IPS DF 4.7 (cell line): ENCODE measurements around the gene ARL6IP5.

Source experiments
- DNase-seq: peaks from one replicate; pipeline ENCODE4 v3.0.0-alpha.2; 2013; ENCODE audit warnings: low spot score; ENCODE audit errors: extremely low read depth

The ARL6IP5 gene, protein sequence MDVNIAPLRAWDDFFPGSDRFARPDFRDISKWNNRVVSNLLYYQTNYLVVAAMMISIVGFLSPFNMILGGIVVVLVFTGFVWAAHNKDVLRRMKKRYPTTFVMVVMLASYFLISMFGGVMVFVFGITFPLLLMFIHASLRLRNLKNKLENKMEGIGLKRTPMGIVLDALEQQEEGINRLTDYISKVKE

DNA sequence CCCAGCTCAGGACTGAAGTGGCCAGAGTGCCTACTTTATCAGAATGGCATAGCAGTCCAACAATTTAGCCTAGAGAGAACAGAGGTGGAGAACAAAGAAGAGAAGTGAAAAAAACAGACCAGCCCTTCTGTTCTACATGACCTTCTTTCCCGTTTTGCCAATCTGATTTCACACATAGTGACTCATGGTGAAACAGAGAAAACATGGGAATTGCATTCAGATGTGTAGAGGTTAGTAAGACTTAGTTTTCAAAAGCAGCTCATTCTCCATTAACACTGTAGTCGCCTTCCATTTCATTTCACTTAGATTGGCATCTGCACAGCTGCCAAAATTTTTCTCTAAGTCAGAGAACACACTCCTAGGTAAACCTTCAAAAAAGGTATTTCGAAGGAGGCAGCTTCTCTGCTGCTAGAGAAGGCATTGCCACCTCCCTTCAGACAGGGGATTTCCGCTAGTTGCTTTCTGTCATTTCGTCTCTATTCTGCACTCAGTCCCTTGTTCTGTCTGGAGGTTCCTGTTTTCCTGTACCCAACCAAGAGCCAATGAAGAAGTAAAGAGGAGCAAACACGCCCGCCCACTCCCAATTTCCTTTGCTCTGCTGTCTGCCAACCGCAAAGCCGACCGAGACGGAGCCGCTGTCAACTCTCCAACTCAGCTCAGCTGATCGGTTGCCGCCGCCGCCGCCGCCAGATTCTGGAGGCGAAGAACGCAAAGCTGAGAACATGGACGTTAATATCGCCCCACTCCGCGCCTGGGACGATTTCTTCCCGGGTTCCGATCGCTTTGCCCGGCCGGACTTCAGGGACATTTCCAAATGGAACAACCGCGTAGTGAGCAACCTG is at the start of gene ARL6IP5:
TSS of gene ARL6IP5 (plus strand) at position 612 of the 842 bp plus-strand sequence. CDS start at position 723, 111 bp downstream.
- peak; percentile 60 for DNase-seq

DNA sequence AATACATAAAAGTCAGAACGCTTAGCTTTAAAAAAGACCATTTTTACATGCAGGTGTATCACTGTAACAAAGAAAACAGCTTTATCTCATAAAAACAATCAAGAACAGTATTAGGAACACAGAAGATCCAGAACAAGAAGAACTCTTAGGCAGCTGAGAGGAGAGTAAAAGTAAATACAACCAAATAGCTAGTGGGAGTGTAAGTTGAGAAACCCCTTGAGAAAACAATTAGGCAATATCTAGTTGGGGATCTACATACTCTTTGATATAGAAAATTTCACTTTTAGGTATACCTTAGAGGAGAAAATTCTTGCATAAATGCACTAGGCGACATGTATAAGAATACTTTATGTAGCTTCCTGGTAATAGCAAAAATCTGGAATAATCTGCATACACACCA is 40.1 kb upstream of the ARL6IP5 start:
- DNase-seq: no peak

DNA sequence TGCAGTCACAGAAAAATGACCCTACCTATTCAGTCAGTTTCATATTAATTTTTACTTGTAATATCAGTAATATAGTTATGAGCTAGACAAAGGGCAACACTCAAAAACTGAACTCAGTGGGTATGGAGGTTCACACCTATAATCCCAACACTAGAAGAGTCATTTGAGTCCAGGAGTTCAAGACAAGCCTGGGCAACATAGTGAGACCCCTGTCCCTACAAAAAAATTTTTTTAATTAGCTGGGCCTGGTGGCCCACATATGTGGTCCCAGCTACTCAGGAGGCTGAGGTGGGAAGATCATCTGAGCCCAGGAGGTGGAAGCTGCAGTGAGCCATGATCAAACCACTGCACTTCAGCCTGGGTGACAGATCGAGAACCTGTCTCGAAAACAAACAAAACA is 35.7 kb upstream of the ARL6IP5 start:
- DNase-seq: no peak

DNA sequence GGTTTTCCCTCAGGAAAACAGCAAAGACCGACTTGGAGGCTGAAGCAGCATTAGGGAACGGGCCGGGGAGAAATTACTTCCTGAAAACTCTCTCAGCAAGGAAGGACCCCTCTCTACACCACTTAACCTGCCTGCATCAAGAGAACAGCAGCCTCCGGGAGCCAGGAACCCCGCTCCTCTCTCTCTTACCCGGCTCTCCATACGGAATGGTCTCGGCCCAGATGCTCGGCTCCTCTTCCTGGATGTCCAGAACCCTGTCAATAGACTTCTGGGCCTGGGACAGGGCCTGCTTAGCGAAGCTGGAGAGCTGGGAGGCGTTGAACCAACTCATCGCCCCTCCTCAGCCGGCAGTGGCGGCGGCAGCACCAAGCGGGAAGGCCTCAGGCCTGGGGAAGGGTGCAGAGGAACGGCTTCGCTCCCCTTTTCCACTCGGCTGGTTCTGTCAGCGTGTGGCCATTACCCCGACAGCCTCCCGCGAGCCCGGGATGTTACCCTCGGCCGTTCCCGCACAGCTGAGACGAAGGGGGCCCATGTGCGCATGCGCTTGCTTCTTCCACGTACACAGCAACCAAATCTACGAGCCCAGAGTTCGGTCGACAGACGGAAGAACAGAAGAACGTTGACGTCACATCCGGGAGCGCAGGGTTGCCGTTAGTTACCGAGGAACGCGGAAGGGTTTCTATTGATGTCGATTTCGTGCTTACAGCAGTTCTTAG is 32.8 kb upstream of the ARL6IP5 start, which contains the start of gene TMF1:
TSS of gene TMF1 (minus strand) at position 578 of the 716 bp plus-strand sequence. CDS start at position 331, 247 bp downstream.
- DNase-seq: peak; percentile 99

DNA sequence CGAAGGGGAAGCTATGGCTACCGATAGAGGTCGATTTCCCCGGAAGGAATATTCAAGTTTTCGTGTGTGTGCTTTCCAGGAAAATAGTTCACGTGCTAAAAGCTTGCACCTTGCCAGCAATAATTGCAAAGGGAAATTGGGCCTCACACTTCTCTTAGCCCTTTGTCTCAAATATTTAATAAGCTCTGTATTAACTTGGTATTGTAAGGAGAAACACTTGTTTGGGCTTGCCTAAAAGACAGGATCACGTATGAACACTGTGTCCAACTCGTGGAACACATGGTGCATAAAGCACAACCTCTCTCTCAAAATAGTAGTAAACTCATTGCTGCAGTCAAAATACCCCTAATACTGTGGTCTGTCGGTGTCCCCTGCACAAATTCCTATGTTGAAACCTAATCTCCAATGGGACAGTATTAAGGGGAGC is 32.3 kb upstream of the ARL6IP5 start:
- no peak for DNase-seq

DNA sequence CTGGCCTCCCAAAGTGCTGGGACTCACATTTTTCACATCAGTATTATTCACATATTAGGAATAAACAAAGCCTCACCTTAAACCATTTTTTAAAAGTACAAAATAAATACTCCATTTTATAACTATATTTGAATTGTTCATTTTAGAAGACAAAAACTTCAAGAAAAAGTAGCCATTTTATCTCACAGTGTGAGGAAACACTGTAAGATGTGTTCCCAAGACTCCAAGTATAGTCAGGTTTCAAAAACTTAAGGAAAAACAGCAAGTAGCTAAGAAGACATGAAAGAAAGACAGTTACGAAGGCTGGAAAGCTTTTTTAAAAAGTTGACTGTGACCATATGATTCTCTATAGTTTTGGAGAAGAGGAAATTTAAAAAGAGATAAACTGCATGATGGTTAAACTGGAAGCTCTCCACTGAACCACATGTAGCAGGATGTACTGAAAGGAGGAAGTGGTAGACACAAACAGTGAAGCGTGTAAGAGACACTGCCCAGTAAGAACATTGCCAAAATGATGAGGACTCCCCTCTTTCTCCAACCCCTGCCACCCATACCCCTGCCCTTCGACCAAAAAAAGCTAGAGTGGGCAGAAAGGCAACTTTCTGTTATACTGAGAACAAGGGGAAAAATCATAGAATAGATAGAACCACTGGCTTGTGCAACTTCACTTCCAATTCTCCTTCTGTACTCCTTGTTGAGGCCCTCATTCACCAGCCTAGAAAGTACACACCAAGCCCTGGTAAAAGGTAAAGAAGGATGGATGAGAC is 26.4 kb upstream of the ARL6IP5 start:
- no peak for DNase-seq

DNA sequence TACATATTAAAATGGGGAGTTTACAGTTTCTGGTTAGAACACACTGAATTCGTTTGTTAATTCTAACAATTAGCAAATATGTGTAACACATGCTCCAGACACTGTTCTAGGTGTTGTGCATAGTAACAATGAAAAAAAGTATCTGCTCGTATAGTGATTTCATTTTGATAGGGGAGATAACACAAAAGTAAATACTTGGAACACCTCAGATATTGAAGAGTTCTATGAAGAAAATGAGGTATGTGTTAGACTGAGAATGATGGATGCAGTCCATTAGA is 25.9 kb upstream of the ARL6IP5 start:
- no peak for DNase-seq

DNA sequence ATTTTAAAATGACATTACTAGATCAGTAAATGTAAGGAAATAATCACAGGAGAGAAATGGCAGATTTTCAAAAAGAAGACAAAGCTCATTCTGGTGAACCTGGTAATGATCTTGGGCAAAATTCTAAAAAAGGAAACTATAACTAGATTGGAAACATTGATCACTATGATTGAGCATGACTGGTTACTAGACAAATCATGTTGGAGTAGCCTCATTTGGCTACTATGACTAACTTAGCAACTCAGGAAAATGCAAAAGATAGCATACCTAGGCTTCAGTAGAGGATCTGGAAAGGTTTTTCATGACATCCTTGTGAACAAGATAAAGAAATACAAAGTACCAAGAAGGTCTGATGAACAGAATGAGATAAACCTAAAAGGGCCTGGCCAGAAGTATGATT is 25.0 kb upstream of the ARL6IP5 start:
- DNase-seq: no peak

DNA sequence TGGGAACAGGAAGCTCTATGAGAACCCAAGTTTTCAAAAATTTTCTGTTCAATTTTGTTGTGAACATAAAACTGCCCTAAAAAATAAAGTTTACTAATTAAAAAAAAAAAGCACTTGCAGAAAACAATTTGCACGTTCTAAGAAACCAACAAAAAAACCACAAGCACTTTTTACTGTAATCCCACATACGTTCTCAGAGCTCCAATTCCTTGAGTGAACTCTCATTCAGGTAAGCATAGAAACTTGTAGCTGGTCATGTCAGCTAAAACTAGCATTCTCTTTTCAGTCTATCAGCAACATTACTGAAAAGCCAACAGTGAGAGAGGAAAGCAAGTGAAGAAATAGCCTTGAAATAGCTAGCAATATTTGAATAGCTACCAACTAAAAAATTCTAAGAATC is 21.1 kb upstream of the ARL6IP5 start:
- DNase-seq: no peak

DNA sequence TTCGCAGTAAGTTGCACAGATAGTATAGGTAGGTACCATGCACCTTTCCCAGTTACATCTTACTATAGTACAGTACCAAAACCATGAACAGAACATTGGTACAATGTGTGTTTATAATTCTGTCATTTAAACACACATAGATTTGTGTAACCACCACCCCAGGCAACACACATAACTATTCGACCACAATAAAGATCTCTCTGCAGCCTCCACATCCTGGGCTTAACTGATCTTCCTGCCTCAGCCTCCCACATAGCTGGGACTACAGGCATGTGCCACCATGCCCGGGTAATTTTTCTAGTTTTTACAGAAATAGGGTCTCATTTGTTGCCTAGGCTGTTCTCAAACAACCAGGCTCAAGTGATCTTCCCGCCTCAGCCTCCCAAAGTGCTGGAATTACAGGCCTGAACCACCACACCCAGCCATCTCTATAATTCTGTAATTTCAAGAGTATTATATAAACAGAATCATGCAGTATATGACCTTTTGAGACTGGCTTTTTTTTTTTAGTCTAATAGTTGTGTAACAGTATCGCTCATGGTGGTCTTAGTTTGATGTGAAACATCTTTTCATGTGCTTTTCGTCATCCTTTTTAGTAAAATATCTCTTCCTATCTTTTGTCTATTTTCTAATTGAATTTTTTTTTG is 19.3 kb upstream of the ARL6IP5 start:
- no peak for DNase-seq

DNA sequence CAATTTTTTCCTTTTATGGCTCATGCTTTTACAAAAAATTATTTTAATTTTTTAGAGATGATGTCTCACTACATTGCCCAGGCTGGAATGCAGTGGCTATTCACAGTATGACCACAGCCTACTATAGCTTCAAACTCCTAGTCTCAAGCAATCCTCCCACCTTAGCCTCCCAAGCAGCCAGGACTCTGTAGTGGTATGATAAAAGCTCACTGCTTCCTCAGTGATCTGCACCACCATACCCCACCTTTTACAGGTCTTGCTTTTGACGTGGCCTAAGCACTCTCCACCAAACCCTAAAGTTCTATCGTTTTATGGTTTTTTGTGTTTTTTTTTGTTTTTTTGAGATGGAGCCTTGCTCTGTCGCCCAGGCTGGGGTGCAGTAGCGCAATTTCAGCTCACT is 18.6 kb upstream of the ARL6IP5 start:
- no peak for DNase-seq

DNA sequence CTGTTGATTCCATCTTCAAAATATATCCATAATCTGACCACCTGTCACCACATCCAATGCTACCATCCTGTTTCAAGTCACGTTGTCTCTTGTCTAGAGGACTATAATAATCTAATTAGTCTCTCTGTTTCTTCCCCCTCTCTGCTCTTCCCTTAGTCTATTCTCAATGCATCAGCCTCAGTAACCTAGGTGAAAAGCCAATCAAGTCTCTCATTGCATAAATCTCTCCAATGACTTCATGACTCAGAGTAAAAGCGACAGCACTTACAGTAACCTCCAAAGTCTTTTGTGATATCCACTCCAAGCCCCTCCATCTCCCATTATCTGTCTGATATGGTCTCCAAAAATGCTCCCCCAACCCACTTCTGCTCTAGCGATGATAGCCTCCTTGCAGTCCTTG is 11.8 kb upstream of the ARL6IP5 start:
- DNase-seq: no peak

DNA sequence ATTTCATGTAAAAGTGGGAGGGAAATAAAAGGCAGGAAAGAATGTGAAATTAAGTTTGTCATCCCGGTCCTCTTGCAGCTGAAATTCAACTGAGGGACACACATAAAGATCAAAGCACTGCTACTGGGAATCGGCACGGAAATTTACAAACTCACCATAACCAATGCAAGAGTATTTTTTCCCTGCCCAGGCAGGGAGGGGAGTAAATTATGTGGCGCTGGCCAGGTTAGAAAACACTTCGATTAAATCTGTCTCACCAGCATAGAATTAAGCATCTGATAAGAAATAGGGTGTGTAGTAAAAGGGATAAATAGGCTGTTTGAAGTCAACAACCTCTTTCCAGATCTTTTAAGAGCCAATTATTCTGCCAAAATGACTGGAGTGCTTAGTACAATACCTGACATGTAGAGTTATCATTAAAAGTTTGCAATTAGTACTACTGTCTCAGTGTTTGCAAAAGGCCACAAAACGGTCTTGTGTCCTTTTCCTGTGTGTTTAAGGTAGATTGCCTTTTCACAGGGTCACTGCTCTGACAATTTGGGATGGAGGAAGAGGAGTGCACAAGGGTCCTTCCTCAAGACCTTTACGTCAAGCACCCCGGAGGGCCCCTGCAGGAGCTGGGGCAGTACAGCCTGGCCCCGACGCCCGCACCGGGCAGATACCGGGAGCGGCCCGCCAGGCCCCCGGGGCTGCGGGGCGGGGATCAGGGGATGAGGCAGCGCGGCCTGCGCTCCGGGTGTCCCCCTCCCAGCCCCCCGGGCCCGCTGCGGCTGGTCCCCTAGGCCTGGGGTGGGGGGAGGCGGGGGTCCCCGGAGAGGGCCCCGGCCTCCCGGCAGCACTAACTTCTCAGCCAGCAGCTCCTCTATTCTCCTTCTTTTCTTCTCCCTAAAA is 5.2 kb upstream of the ARL6IP5 start:
- no peak for DNase-seq

DNA sequence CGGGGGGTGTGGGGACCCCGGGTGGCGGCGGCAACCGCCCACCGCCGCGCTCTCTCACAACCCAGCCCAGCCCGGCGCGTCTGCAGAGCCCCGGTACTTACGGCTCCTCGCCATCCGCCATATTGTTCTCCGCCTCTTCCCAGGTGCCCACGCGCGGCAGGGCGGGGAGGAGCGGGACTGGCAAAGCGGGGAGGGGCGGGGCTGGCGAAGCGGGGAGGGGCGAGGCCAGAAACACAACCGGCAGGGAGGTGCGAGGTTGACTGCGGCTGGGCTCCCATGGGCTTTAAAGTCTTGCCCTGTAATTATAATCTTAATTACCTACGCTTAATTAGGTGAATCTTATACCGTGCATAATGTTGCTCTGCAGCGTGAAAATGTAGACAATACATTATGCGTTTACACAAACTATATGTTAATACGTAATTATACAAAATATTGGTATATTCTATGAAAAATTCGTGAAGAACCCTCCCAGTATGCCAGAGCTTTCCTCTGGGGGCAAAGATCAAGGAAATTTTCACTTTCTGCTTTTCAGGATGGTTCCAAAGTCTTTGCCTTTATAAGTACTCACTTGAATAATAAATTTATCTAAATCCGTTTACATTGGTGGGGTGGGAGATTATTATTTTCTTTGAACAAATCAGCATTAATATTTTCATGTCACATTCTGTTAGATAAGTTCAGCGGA is 4.4 kb upstream of the ARL6IP5 start, which contains the start of gene UBA3:
TSS of gene UBA3 (minus strand) at position 133 of the 688 bp plus-strand sequence. CDS start at position 121, 12 bp downstream.
- no peak for DNase-seq

DNA sequence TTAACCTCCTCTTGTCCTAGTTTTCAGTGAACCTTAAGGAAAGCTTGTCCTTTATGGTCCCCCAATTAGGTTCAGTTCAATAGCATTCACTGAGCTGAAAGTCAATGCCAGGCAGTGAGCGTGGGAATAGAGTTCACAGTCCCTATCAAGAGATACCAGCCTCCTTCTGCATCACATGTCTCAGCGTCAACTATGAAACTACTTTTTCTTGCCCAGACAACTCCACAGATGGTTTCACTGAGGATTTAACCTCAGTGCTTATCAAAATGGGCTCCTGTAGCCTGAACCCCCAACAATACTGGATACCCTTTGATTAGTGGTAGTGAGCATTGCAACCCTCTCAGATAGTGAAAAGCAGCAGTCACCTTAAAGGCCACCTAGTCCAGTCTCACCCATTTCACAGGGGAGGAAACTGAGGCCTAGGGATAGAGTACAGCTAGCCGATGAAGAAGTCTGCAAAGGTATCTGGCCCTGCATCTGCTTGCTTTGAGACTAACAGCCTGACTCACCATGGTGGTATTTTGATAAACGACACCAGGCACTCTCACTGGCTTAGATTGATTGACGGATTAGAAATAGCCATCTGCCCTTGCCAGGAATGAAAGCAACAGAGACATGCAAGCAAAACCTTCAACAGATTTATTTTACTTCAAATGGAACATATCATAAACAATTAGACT is 3.0 kb upstream of the ARL6IP5 start:
- no peak for DNase-seq

DNA sequence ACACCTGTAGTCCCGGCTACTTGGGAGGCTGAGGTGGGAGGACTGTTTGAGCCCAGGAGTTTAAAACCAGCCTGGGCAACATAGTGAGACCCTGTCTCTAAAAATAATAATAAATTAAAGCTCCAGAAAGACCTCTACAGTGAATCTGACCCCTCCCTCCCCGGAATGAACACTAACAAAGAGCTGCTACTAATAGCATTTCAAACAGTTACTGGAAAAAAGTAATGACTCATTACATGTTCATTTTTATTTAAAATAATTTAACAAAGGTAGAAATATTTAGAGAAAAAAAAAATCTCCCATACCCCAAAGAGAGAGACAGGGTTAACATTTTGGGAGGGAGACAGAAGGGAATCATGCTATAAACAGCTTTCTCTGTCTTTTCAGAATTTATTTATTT is 2.4 kb upstream of the ARL6IP5 start:
- DNase-seq: no peak

DNA sequence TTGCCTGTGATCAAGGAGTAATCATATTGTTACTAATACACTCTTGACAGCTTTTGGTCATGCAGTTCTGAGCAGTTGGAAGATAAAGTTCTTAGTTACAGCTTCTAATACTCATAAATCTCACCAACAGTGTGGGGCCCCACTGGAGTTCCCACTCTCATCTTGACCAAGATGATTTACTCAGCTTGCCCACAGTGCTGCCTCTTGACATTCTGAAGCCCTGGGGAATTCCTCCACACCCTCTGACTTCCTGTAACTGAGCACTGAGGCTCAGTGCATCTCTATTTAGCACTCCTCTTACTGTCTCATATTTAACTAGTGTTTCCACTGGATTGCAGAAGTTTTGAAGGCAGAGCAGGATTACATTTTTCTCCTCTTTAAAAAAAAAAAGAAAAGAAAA is 1.9 kb upstream of the ARL6IP5 start:
- no peak for DNase-seq

DNA sequence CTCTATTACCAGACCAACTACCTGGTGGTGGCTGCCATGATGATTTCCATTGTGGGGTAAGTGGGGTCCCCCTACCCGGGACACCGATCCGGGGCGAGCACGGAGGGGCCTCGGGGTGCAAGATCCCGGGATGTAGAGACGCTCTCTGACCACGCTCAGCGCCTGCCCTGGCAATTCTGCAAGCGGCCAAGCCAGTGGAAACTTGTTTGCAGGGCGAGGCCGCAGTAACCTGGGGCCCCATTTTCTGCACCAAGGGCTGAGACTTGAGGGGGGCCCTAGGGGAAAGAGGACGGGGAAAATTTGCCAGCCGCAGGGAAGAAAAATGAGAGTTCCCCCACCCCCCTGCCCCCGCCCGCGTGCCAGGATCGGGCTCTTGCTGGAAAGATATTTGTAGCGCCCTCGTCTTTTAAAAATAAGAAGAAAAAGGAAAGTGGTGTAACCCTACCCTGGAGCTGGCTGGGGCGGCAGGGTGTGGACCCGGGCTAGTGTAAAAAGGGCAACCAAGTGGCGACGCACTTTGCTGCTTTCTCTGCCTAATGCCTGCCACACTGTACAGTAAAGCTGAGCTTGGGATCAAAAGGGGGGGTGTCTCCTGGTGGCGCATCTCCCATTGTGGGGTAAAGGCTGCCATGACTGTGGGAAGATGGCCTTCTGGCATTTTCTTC is 563 bp downstream of the ARL6IP5 start:
- DNase-seq: no peak
